ENCODE data around the gene USP6NL.
"Not testable (repeated sequence)": the region's sequence is repeated elsewhere in the genome, so short reads cannot be mapped to it uniquely, and the experiment has no call there.

USP6NL gene

DNA sequence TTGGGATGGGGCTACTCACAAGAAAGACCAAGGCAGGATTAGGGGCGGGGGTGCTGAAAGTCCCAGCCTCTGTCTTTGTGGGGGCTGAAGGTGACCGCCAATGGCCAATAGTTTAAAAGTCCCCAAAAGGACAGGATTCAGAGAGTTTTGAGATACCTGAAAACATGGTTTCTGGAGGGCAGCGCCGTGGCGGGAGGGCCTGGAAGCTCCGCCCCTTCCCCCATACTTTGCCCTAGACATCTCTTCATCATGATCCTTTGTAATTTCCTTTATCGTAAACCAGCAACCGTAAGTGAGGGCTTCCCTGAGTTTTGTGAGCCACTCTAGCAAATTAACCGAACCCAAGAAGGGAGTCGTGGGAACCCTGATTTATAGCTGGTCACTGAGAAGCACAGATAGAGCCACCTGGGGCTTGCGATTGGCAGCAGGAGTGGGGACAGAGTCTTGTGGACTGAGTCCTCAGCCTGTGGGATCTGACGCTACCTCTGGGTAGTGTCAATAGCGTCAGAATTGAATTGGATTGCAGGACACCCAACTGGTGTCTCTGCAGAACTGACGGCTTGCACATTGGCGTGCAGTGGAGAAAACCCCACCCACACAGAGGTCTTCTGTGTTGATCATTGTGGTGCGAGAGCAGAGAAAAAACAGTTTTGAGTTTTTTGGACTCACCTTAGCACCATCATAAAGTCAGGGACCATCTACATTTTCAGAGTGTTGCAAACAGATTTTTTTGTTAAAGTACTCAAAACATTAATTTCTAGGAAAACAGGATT is 169.3 kb downstream of the USP6NL start:
- DNase-seq: no peak

GRCh38 chr10:11441151-11441535 is 170.3 kb downstream of the USP6NL start:
- DNase-seq: no peak

DNA sequence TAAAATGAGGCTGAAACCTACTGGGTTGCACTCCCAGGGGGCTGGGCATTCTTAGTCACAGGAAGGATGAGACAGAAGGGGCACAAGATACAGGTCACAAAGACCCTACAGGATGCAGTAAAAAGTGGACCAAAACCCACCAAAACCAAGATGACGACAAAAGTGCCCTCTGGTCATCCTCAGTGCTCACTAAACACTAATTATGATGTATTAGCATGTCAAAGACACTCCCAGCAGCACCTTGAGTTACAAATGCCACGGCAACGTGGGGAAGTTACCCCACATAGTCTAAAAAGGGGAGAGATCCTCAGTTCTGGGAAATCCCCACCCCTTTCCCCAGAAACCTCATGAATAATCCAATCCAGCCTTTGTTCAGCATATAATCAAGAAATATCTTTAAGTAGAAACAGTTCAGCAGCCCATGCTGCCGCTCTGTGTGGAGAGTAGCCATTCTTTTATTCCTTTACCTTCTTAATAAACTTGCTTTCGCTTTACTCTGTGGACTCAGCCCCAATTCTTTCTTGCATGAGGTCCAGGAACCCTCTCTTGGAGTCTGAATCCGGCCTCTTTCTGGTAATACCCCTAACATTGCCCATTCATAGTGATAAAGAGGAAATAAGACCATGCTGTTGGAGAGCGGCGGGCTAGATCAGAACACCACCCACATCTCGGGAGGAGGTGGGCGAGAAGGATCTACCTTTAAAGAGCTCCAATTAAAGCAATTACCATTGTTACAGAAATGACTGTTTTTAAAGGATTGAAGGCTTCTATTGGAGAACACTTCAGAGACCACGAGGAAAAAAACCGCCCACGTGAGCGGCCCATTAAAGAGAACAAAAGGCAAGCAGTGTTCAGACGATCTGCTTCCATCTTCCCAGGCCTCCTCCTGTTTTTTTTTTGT is 170.9 kb downstream of the USP6NL start:
- DNase-seq: peak; percentile 36 to 49

DNA sequence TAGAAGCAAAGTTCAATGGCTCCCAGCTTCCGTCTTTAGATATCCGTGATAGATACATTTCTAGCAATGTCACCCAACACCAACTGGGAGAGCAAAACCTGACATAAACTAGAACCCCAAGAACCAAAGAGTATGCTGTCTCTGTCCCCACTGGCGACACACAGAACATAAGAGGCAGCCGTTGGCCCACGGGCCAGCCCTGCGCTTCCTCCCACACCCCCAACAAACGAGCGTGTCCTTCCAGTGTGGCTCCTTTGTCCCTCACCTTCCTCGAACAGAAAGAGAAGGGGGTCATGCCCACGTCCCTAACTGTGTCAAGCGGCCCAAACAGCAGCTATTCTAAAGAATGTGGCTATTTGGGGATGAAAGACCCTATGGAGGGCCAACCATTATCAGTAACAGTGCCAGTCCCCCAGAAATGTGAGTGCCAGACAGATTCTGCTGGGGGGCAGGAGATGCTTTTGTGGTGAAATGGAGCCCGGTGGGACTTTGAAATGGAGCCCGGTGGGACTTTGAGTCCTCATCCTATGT is 171.9 kb downstream of the USP6NL start:
- no peak for DNase-seq

DNA sequence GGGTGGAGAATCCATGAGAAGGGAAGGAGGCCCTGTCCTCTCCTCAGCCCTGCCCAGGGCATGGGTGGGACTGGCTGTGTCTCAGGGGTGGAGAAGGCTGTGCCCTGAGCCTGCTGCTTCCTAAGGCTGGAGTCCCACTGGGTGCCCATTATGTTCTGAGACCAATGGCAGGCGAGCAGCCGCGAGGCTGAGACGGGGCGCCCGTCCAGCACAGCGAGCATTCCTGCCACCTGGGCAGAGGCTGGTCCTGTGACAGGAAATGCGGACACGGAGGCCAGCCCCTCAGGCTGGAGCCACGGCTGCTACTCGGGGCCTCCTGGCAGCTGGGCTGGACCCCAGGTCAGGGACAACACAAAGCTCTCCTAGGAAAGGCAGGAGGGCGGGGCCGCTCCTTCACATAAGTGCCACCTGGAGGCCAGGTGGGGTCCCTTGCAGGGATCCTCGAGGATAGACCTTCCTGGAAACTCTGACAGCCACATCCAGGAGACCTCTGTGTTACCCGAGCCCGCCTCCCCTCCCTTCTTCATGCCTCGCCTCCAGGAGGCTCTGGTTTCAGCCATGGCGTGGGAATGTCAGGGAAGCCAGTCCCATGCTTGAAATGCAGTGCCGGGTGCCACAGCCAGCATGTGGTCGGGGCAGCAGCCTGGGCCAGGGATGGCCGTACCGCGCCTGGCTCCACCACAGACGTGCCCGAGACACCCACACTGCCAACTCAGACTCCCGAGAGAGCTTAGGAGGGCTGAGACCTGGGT is 173.9 kb downstream of the USP6NL start:
- DNase-seq: no peak

- DNase-seq: not testable (repeated sequence)
Observed at GRCh38 chr10:11436445-11436844, 175.0 kb downstream of the USP6NL start.

GRCh38 chr10:11435581-11435981 is 175.9 kb downstream of the USP6NL start:
- no peak for DNase-seq

- DNase-seq: no peak
Observed at GRCh38 chr10:11434324-11434723, 177.1 kb downstream of the USP6NL start.

- DNase-seq: no peak
Observed at GRCh38 chr10:11433657-11434056, 177.8 kb downstream of the USP6NL start.

DNA sequence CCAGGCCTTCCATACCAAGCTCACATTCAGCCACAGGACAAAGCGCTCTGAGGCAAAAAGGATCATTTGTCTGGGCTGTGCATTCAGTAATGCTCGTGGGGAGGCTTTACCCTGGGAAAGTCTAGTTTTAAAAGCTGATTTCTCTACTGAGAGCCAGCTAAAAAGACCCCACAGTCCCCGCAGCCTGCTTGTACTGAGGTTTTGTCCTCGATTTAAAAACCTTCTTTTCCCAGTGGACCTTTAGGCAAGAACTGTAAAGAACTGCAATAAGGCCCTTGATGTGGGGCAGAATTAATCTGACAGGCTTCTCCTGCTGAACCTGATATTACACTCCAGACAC is 180.3 kb downstream of the USP6NL start:
- DNase-seq: no peak

DNA sequence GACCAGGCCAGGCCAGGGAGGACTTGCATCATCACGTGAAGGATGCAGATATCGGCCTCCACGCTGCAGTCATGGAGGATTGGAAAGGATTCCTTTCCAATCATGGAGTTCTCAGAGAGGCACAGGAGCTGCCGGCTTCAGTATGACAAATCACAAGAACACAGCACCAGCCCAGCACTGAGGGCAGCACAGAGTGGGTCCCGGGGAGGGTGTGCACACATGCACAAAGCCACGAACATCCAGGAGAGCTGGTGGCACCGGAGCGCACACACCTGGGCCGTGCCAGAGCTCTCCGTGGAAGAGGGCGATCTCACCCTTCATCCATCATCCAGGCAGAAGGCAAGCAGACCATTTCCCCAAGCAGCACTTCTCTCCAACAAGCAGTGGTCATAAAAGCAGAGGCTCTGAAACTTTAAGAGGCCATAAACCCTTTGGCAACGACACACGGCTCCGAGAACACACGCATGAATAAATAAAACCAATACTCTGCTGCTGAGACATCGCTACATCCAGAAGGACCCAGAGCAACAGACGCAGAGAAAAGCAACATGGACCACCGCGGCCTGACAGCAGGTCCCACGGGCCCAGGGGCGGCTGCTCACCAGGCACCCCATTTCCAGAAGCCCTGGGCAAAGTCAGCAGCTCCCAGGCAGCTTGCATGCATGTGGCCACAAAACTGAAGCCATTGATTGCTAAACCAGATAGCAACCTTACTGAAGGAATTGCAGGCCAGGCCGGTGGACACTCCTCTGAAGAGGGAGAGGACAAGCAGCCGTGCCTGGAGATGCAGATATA is 180.8 kb downstream of the USP6NL start:
- DNase-seq: no peak

GRCh38 chr10:11429439-11430052 is 181.9 kb downstream of the USP6NL start:
- DNase-seq: no peak

DNA sequence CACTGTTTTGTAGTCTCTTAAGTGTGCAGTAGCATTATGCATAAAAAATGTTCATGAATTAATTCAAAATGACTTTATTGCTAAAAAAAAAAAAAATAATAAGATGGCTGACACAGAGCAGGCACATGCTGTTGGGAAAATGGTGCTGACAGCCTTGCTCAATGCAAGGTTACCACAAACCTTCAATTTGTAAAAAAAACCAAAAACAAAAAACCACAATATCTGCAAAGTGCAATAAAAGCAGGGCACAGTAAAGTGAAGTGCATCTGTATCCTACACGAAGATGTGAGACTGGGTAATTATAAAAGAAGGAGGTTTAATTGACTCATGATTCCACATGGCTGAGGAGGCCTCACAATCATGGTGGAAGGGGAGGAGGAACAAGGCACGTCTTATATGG is 185.8 kb downstream of the USP6NL start:
- no peak for DNase-seq

DNA sequence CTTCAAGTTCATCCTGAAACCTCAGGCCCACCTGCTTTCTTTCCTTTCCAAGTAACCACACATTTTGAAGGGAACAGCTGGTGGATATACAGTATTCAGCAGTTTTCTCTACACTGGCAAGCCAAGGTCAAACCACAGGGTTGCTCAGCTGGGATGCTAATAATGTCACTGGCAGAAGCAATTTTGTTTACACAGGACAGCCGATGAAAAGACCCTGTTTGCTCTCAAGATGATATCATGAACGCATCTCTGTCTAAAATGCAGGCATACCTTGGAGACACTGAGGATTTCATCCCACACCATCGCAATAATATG is 186.2 kb downstream of the USP6NL start:
- no peak for DNase-seq

- no peak for DNase-seq
Observed at GRCh38 chr10:11424456-11425295, 186.8 kb downstream of the USP6NL start.

DNA sequence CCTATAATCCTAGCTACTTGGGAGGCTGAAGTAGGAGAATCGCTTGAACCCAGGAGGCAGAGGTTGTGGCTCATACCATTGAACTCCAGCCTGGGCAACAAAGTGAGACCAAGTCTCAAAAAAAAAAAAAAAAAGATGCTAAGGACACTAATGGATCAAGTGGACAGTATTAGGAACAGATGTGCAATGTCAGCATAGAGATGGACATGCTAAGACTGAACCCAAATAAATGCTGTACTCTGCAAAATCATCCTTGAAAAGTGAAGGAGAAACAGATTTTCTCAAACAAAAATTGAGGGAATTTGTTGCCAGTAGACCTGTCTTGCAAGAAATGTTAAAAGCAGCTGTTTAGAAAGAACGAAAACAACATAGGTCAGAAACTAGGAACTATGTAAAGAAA is 194.5 kb downstream of the USP6NL start:
- no peak for DNase-seq

- no peak for DNase-seq
Observed at GRCh38 chr10:11415095-11415494, 196.4 kb downstream of the USP6NL start.

DNA sequence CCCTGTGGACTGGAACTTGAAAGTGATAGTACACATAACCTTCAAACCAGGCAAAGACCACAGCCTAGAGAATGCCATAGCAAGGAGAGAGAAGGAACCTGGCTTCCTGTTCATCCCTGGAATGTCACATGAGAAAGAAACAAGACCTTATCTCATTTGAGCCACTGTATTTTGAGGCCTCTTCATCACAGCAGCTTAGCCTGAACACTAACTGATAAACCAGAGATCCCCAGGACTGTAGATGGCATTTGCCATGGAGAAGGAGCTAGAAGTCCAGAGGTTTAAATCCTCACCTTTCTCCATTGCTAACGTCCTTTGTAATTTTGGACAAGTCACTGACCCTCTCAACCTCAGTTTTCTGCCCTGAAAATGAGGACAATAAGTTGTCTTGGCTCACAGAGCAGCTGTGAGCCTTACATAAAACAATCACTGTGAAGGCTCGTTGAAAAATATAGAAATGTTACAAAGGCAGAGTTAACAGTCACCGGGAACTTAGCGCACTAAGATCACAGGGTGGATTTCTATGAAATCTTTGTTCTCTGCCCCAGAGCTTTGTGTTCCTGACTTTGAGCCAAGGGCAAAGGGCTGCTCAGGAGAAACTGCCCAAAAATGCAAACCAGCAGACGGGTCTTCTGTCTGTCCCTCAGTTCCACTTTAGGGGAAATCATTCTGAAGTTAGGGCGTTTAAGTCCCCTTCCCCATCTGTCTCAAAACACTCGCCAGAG is 197.0 kb downstream of the USP6NL start:
- DNase-seq: no peak

DNA sequence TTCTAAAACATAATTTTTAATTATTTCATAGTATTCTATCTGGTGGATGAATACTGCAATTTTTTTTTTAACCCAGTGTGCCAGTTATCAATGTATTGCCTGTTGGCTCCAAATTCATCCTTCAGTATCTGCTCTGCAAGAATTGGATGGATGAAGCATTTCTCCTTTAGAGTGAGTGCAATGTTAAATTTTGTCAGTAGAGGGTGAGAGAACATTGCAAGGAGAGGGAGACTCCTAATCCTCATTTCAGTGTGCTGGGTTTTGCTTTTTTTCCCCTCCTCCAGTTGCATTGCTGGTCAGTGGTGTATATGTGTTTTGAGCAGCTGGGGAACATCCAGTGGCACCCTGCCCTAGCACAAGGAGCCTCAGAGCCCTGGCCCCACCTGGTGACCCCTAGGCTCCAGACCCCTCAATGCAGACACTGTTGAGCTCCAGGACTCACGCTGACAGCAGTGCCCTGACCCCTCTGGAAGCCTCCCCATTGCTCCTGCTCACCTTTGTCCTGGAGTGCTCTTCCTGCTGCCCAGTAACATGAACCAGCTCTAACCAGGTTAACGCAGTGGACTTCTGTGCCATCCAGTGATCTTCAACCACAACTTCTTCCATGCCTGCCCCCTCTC is 199.4 kb downstream of the USP6NL start:
- DNase-seq: no peak

DNA sequence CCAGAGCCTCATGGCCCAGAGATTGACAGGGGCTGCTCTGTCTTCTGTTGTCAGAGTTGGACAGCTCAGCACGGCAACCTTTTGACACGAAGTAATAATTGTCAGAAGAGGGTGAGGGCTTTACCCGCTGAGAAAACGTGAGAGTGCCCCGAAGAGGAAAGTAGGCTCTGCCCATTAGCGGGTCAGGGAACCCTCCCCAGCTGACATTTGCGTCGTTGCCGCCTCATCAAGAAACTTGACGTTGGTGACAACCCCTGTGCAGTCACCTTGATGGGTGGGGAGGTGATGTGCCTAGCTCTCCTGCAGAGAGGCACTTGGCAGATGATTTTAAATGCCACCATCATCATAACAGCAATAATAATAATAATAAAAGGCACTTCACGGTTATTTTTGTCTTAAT is 202.1 kb downstream of the USP6NL start:
- DNase-seq: no peak
